Neural cell (in vitro differentiated cells): ENCODE data around the gene EIF4B.

Experiments
- POLR2AphosphoS5 ChIP-seq: IDR thresholded peaks from 2 replicates; pipeline ENCODE4 v1.6.1; 2012
- RAD21 ChIP-seq: fragments of 450-650 bp; conservative IDR thresholded peaks from 2 replicates; pipeline ENCODE4 v1.6.1; 2014; ENCODE audit warnings: antibody characterized with exemption, mild to moderate bottlenecking, moderate library complexity
- TF ChIP-seq, protein P1 (sequence below): fragments of 450-650 bp; IDR thresholded peaks from 2 replicates; pipeline ENCODE4 v1.5.1; 2014; ENCODE audit warnings: antibody characterized with exemption, mild to moderate bottlenecking, moderate library complexity; ENCODE audit not compliant: poor library complexity, severe bottlenecking

DNA sequence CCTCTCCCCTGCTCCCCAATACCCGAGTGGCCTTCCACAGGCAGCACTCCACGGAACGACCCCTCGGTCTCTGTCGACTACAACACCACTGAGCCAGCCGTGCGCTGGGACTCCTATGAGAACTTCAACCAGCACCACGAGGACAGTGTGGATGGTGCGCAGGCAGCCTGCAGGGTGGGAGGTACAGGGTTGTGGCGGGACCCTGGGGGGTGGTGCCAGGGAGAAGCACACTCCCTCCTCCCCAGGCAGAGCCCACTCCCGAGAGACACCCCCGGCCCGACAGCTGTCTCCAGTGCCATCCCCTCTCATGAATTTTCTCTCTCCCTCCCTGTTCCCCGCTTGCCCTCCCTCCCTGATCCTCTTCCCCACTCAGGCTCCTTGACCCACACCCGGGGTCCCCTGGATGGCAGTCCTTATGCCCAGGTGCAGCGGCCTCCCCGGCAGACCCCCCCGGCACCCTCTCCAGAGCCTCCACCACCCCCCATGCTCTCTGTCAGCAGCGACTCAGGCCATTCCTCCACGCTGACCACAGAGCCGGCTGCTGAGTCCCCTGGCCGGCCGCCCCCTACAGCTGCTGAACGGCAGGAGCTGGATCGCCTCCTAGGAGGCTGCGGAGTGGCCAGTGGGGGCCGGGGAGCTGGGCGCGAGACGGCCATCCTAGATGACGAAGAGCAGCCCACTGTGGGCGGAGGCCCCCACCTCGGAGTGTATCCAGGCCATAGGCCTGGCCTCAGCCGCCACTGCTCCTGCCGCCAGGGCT, 52.6 kb downstream of the EIF4B start:
- TF ChIP-seq, protein P1, sequence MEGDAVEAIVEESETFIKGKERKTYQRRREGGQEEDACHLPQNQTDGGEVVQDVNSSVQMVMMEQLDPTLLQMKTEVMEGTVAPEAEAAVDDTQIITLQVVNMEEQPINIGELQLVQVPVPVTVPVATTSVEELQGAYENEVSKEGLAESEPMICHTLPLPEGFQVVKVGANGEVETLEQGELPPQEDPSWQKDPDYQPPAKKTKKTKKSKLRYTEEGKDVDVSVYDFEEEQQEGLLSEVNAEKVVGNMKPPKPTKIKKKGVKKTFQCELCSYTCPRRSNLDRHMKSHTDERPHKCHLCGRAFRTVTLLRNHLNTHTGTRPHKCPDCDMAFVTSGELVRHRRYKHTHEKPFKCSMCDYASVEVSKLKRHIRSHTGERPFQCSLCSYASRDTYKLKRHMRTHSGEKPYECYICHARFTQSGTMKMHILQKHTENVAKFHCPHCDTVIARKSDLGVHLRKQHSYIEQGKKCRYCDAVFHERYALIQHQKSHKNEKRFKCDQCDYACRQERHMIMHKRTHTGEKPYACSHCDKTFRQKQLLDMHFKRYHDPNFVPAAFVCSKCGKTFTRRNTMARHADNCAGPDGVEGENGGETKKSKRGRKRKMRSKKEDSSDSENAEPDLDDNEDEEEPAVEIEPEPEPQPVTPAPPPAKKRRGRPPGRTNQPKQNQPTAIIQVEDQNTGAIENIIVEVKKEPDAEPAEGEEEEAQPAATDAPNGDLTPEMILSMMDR: no peak
- TF ChIP-seq RAD21 (no peak), POLR2AphosphoS5 (no peak)
